PC-9 (cell line): ENCODE results near the gene ZNF394. TPM values are rescaled to one million over a fixed set of nuclear protein-coding genes. Genes with fewer than 3 reads are reported as not detected.

Experiments
- BruUV-seq: library from RNA; stranded (reverse); fragments of 400-500 nt; replicated peaks from 2 replicates; lab custom pipeline; 2021; lab: Mats Ljungman, UMichigan
- CTCF ChIA-PET: fragments of 300-600 bp; sonication (Branson Sonifier 250); formaldehyde crosslinking; loops from one replicate; lab custom pipeline; 2022; ENCODE audit warnings: antibody characterized with exemption; lab: Charles Lee
- POLR2A ChIA-PET: fragments of 300-600 bp; sonication (Branson Sonifier 250); formaldehyde crosslinking; loops from one replicate; lab custom pipeline; 2022; ENCODE audit warnings: antibody characterized with exemption; ENCODE audit not compliant: unreplicated experiment; lab: Charles Lee
- DNase-seq, 2 experiments: peaks; one replicate each; pipeline versions ENCODE4 v3.0.0 to v3.0.0-alpha.2; 2015 to 2022; ENCODE audit warnings: mixed read lengths in 1 of 2
- H2AFZ ChIP-seq: fragments of 200-600 bp; sonication (generic); 2 replicates; pipeline ENCODE4 v1.8.1; 2017; ENCODE audit warnings: antibody characterized with exemption
- H3F3A ChIP-seq: fragments of 200-600 bp; sonication (generic); 2 replicates; pipeline ENCODE4 v1.8.1; 2017; ENCODE audit warnings: antibody characterized with exemption, mild to moderate bottlenecking, low read depth; ENCODE audit not compliant: insufficient read depth
- H3K27ac ChIP-seq: fragments of 200-600 bp; sonication (generic); 2 replicates; pipeline ENCODE4 v1.6.1; 2016; ENCODE audit warnings: mixed run types
- H3K27me3 ChIP-seq: fragments of 200-600 bp; sonication (generic); 2 replicates; pipeline ENCODE4 v1.6.1; 2016; ENCODE audit warnings: low read depth, mixed run types; ENCODE audit not compliant: insufficient read depth
- H3K36me3 ChIP-seq: fragments of 200-600 bp; sonication (generic); 2 replicates; pipeline ENCODE4 v1.6.1; 2016; ENCODE audit warnings: low read depth, mixed run types
- H3K4me1 ChIP-seq: fragments of 200-600 bp; sonication (generic); replicated peaks from 2 replicates; pipeline ENCODE4 v1.6.1; 2016; ENCODE audit warnings: mixed run types; ENCODE audit not compliant: insufficient read depth
- H3K4me2 ChIP-seq: fragments of 200-600 bp; sonication (generic); 2 replicates; pipeline ENCODE4 v1.6.1; 2017; ENCODE audit warnings: mixed run types
- H3K4me3 ChIP-seq: fragments of 200-600 bp; sonication (generic); 2 replicates; pipeline ENCODE4 v1.6.1; 2016; ENCODE audit warnings: mixed run types
- H3K79me2 ChIP-seq: fragments of 200-600 bp; sonication (generic); 2 replicates; pipeline ENCODE4 v1.6.1; 2017; ENCODE audit warnings: low read depth, mixed run types
- H3K9me2 ChIP-seq: fragments of 200-600 bp; sonication (generic); 2 replicates; pipeline ENCODE4 v1.8.1; 2017; ENCODE audit warnings: mild to moderate bottlenecking; ENCODE audit not compliant: insufficient read depth
- H3K9me3 ChIP-seq: fragments of 200-600 bp; sonication (generic); 2 replicates; pipeline ENCODE4 v1.8.1; 2016; ENCODE audit warnings: low read depth; ENCODE audit not compliant: insufficient read depth
- H4K20me1 ChIP-seq: fragments of 200-600 bp; sonication (generic); 2 replicates; pipeline ENCODE4 v1.8.1; 2017; ENCODE audit not compliant: insufficient read depth
- EZH2 ChIP-seq: fragments of 200-600 bp; sonication (generic); IDR thresholded peaks from 2 replicates; pipeline ENCODE4 v1.8.0; 2017; ENCODE audit warnings: antibody characterized with exemption, low read depth
- intact Hi-C: fragments of 100-400 bp; cut with micrococcal nuclease; formaldehyde crosslinking; loops from one replicate; pipeline ENCODE4 v1.10.0; 2022; ENCODE audit not compliant: unreplicated experiment
- total RNA-seq: library from RNA; stranded (reverse); gene quantifications from 2 replicates; pipeline ENCODE4 v1.2.3, GENCODE V29; 2021
- TF ChIP-seq, protein P1 (sequence below): fragments of 200-600 bp; sonication (generic); conservative IDR thresholded peaks from 2 replicates; pipeline ENCODE4 v1.6.1; 2017; ENCODE audit warnings: mixed run types, antibody characterized with exemption, mild to moderate bottlenecking, moderate library complexity

Gene ZNF394
- total RNA-seq, 1 experiment from 2014 or later: 21.1 TPM

DNA sequence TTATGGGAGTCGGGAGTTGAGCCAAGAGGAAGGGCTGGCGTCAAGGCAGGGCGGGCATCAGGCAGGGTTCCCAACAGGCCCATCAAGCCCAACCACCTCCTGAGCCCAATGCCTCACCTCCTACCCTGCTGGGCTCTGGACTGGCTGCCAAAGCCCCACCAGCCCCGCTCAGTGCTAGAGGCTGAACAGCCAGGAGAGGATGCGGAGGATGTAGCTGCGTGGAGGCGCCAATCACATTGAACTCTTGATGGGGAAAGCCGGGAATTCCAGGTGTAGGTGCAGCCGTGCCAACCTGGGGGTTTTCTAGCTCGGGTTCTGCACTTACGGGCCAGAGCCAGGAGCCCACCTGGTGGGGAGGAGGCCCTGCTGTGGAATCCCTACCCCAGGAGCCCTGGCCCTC lies 47.0 kb downstream of the ZNF394 start:
- Histone ChIP-seq H3K79me2 (no peaks in the 10 kb centered on the region), H3K4me3 (no peak overlapping the region), H3K9me3 (no peaks in the 10 kb centered on the region), H4K20me1 (peaks cover 13% of the 10 kb centered on the region), H3K36me3 (peaks cover 10% of the 10 kb centered on the region), H3K27me3 (no peaks in the 10 kb centered on the region), H3K4me1 (no peaks in the 10 kb centered on the region), H3F3A (peaks cover 8% of the 10 kb centered on the region; the same call in 1 of the 2 replicates), H2AFZ (no peak overlapping the region), H3K9me2 (no peaks in the 10 kb centered on the region), H3K4me2 (no peak overlapping the region), H3K27ac (no peak overlapping the region)
- CTCF ChIA-PET: no interaction called here
- TF ChIP-seq EZH2: no peak
- TF ChIP-seq, protein P1, sequence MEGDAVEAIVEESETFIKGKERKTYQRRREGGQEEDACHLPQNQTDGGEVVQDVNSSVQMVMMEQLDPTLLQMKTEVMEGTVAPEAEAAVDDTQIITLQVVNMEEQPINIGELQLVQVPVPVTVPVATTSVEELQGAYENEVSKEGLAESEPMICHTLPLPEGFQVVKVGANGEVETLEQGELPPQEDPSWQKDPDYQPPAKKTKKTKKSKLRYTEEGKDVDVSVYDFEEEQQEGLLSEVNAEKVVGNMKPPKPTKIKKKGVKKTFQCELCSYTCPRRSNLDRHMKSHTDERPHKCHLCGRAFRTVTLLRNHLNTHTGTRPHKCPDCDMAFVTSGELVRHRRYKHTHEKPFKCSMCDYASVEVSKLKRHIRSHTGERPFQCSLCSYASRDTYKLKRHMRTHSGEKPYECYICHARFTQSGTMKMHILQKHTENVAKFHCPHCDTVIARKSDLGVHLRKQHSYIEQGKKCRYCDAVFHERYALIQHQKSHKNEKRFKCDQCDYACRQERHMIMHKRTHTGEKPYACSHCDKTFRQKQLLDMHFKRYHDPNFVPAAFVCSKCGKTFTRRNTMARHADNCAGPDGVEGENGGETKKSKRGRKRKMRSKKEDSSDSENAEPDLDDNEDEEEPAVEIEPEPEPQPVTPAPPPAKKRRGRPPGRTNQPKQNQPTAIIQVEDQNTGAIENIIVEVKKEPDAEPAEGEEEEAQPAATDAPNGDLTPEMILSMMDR: no peak
- DNase-seq: no peak
- BruUV-seq: no TSS peak
- intact Hi-C loops: no loop called here
- POLR2A ChIA-PET: no interaction called here

DNA sequence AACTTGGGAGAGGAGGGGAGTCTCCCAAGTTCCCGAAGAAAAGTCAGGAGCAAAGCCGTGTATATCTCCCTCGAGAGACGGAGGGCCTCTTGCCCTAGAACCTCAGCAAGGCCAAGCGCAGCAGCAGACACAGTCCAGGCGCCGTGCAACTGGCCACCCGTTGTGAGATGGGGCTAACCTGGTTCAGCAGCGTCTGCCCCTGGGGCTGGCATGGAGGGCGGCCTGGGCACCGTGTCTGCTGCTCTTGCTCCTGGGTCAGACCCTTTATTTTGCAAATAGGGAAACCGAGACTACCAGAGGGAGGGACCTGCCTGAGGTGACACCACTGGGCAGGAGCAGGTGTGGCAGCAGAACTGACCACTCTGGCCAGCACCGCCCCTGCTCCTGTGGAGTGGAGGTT lies 47.5 kb downstream of the ZNF394 start:
- POLR2A ChIA-PET: no interaction called here
- Histone ChIP-seq H2AFZ (no peak overlapping the region), H3F3A (peaks cover 5% of the 10 kb centered on the region; the same call in 1 of the 2 replicates), H3K27ac (no peak overlapping the region), H3K27me3 (no peaks in the 10 kb centered on the region), H3K4me1 (no peaks in the 10 kb centered on the region), H3K4me2 (no peak overlapping the region), H4K20me1 (peaks cover 15% of the 10 kb centered on the region; the same call in 1 of the 2 replicates), H3K9me3 (no peaks in the 10 kb centered on the region), H3K36me3 (peaks cover 10% of the 10 kb centered on the region), H3K9me2 (no peaks in the 10 kb centered on the region), H3K79me2 (no peaks in the 10 kb centered on the region), H3K4me3 (no peak overlapping the region)
- intact Hi-C loops: no loop called here
- TF ChIP-seq, protein P1: no peak
- TF ChIP-seq EZH2: no peak
- BruUV-seq: no TSS peak
- CTCF ChIA-PET: no interaction called here
- no peak for DNase-seq

DNA sequence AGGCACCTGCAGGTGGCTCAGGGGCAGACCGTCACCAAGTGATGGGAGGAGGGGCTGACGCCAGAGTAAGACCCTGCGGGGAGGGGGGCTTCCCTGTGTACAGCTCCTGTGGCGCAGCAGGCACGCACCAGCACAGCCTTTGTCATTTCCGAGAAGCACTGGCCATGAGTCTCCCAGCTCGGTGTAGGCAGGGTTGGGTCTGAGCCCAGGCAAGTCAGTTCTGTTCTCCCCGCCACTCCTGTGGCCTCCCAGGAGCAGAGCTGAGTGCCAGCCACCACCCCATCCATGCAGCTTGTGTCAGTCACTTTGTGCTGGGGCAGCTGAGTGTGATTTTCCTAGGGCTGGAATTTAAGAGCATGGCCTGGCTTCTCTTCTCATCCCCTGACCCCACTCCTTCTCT lies 48.1 kb downstream of the ZNF394 start:
- H3K4me2 ChIP-seq: no peak overlapping the region
- H3K9me3 ChIP-seq: no peaks in the 10 kb centered on the region
- no peaks in the 10 kb centered on the region for H3K79me2 ChIP-seq
- intact Hi-C loops: no loop called here
- H3K9me2 ChIP-seq: no peaks in the 10 kb centered on the region
- peaks cover 10% of the 10 kb centered on the region for H3K36me3 ChIP-seq
- no peaks in the 10 kb centered on the region for H3K4me1 ChIP-seq
- TF ChIP-seq, protein P1: no peak
- no peak for TF ChIP-seq EZH2
- no TSS peak for BruUV-seq
- no peak overlapping the region for H3K4me3 ChIP-seq
- H3F3A ChIP-seq: no peaks in the 10 kb centered on the region; the same call in 1 of the 2 replicates
- H2AFZ ChIP-seq: no peak overlapping the region
- no peak overlapping the region for H3K27ac ChIP-seq
- ChIA-PET POLR2A (no interaction called here), CTCF (no interaction called here)
- H3K27me3 ChIP-seq: no peaks in the 10 kb centered on the region
- H4K20me1 ChIP-seq: peaks cover 14% of the 10 kb centered on the region; the same call in 1 of the 2 replicates
- DNase-seq: no peak
